A549 (cell line): Measurements from ENCODE around the gene C1QL1. TPM values are rescaled to one million over a fixed set of nuclear protein-coding genes. Genes with fewer than 3 reads are reported as not detected.
A peak's percentile ranks its signal among the peaks of the same experiment; 100 is the strongest.

ENCODE experiments used
- ATAC-seq, 2 experiments: fragments of 200-7000 bp in 1 of 2; fragments of >200 bp in 1 of 2; cut with Nextera tagmentation in 1 of 2; cut with Tn5 transposase in 1 of 2; 3 replicates each; pipeline versions ENCODE4 v1.8.0 to v1.9.1; 2018 to 2020; ENCODE audit warnings: mild to moderate bottlenecking in 1 of 2, moderate library complexity in 1 of 2
- CTCF ChIA-PET: fragments of 300-600 bp; sonication (Branson Sonifier 250); formaldehyde crosslinking; extraction: SDS; loops from one replicate; lab custom pipeline; 2021; ENCODE audit warnings: antibody characterized with exemption, inconsistent platforms; lab: Yijun Ruan, JAX
- POLR2A ChIA-PET: fragments of 350-600 bp; formaldehyde crosslinking; extraction: SDS; loops from one replicate; lab custom pipeline; 2021; ENCODE audit warnings: antibody characterized with exemption, inconsistent platforms; lab: Yijun Ruan, JAX
- DNase-seq, 2 experiments: peaks; one replicate each; pipeline versions ENCODE4 v3.0.0 to v3.0.0-alpha.2; 2011 to 2016; ENCODE audit warnings: low read depth in 1 of 2, low spot score in 1 of 2
- FAIRE-seq: peaks from 2 replicates; lab custom pipeline; 2011; peaks lifted over from hg19 to GRCh38; lab: Jason Lieb, UNC
- H3K27ac ChIP-seq, 2 experiments: fragments of >200 bp; sonication (Bioruptor Twin); formaldehyde crosslinking; 3 replicates each; pipeline ENCODE4 v1.5.1; 2016 to 2017
- H3K4me1 ChIP-seq: fragments of >200 bp; sonication (Bioruptor Twin); formaldehyde crosslinking; 3 replicates; pipeline ENCODE4 v1.6.1; 2016
- H3K4me2 ChIP-seq: fragments of >200 bp; sonication (Bioruptor Twin); formaldehyde crosslinking; 3 replicates; pipeline ENCODE4 v1.6.1; 2016
- H3K4me3 ChIP-seq: fragments of >200 bp; sonication (Bioruptor Twin); formaldehyde crosslinking; 3 replicates; pipeline ENCODE4 v1.5.1; 2016
- H3K9me3 ChIP-seq: fragments of >200 bp; sonication (Bioruptor Twin); formaldehyde crosslinking; 3 replicates; pipeline ENCODE4 v1.6.1; 2016
- EP300 ChIP-seq, 2 experiments: fragments of >200 bp; sonication (Bioruptor Twin); formaldehyde crosslinking; IDR thresholded peaks; 2 replicates in 1 of 2; 3 replicates in 1 of 2; pipeline ENCODE4 v1.6.1; 2016 to 2017
- ESRRA ChIP-seq: fragments of 150-350 bp; IDR thresholded peaks from 2 replicates; pipeline ENCODE4 v1.6.1; 2014; ENCODE audit warnings: mild to moderate bottlenecking, low read length, borderline replicate concordance
- FOXS1 ChIP-seq: fragments of 250-450 bp; sonication (Bioruptor Pico); IDR thresholded peaks from 2 replicates; pipeline ENCODE4 v1.5.0; 2020; ENCODE audit warnings: mild to moderate bottlenecking, moderate library complexity
- HOXA7 ChIP-seq: fragments of 250-450 bp; sonication (Bioruptor Pico); IDR thresholded peaks from 2 replicates; pipeline ENCODE4 v1.5.0; 2020; ENCODE audit warnings: mild to moderate bottlenecking, moderate library complexity
- HOXB13 ChIP-seq: fragments of 250-450 bp; sonication (Bioruptor Pico); IDR thresholded peaks from 2 replicates; pipeline ENCODE4 v1.5.0; 2020; ENCODE audit warnings: low read depth, mild to moderate bottlenecking, moderate library complexity
- HOXB5 ChIP-seq: fragments of 250-450 bp; sonication (Bioruptor Pico); IDR thresholded peaks from 2 replicates; pipeline ENCODE4 v1.5.0; 2020; ENCODE audit warnings: mild to moderate bottlenecking, moderate library complexity
- KDM1A ChIP-seq: fragments of 200-600 bp; sonication (generic); IDR thresholded peaks from 2 replicates; pipeline ENCODE4 v1.6.1; 2016; ENCODE audit warnings: low read depth, mild to moderate bottlenecking
- KDM5A ChIP-seq: fragments of 200-600 bp; sonication (generic); IDR thresholded peaks from 2 replicates; pipeline ENCODE4 v1.6.1; 2016; ENCODE audit warnings: antibody characterized with exemption, mild to moderate bottlenecking
- NFE2L2 ChIP-seq: fragments of 150-350 bp; conservative IDR thresholded peaks from 2 replicates; pipeline ENCODE4 v1.6.1; 2014; ENCODE audit warnings: low read length
- PHF8 ChIP-seq: fragments of 200-600 bp; sonication (generic); IDR thresholded peaks from 2 replicates; pipeline ENCODE4 v1.6.1; 2016; ENCODE audit warnings: low read depth, mild to moderate bottlenecking, antibody characterized with exemption, moderate library complexity, borderline replicate concordance
- POLR2AphosphoS2 ChIP-seq: conservative IDR thresholded peaks from 2 replicates; pipeline ENCODE4 v1.6.1; 2012; ENCODE audit warnings: low read length, improper control_type of control experiment, inconsistent platforms
- RARB ChIP-seq: fragments of 250-450 bp; sonication (Bioruptor Pico); IDR thresholded peaks from 2 replicates; pipeline ENCODE4 v1.8.0; 2021; ENCODE audit warnings: mild to moderate bottlenecking, moderate library complexity
- RCOR1 ChIP-seq: fragments of 150-350 bp; IDR thresholded peaks from 2 replicates; pipeline ENCODE4 v1.6.1; 2014; ENCODE audit warnings: antibody characterized with exemption, low read length, low read depth
- RFX5 ChIP-seq: fragments of 450-650 bp; IDR thresholded peaks from 2 replicates; pipeline ENCODE4 v1.7.1; 2014; ENCODE audit warnings: antibody characterized with exemption, mild to moderate bottlenecking, moderate library complexity
- WGBS: methylation state at CpG from one replicate; pipeline ENCODE4 v1.1.6; 2017; ENCODE audit errors: missing lambda C conversion rate; 5-methylcytosine and 5-hydroxymethylcytosine counted together
- polyA plus RNA-seq, 4 experiments: library from polyadenylated mRNA; depleted of rRNA in 3 of 4; stranded (reverse); fragments of >200 nt; fragmentation: RNase III in 1 of 4; extraction: RNeasy Plus Mini Kit Qiagen cat#74134 plus additional on column Dnase treatment in 1 of 4; gene quantifications; 2 replicates in 3 of 4; 3 replicates in 1 of 4; pipeline ENCODE4 v1.2.3, GENCODE V29; 2011 to 2017
- TF ChIP-seq, protein P1 (sequence below): fragments of >200 bp; sonication (Bioruptor Twin); formaldehyde crosslinking; IDR thresholded peaks from 3 replicates; pipeline ENCODE4 v1.6.1; 2016
- TF ChIP-seq, protein P2 (sequence below): IDR thresholded peaks from 2 replicates; pipeline ENCODE4 v1.6.1; 2012; ENCODE audit warnings: low read depth, borderline replicate concordance

C1QL1 gene
- polyA plus RNA-seq, 2 of the 4 experiments (the other 2 are of a cell fraction) = 2.6 to 8.5 TPM

DNA sequence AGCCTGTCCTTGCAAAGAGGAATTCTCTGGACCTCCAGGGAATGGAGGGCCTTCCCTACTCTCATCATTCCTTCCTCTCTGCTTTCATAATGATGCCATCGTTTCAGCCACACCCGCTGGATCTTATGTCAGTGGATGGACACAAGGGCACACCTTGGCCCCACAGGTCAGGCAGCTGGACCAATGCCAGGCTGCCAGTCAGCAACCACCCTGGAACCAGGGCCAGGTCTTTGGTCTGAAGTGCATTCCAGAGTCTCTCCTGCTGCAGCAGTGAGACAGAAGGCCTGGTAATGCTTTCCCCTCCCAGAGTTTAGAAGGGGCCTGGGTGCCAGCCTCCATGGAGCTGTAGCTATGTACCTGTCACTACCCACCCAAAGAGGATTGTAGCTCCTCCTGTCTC, 7.4 kb downstream of the C1QL1 start:
- ATAC-seq (peak; percentile 3 to 8; a peak in 1 of 6 replicates), FAIRE-seq (no peak), DNase-seq (peak in 1 of 2 experiments; percentile 32)
- WGBS = 39% methylated on average over 2 of the region's 2 CpGs
- TF ChIP-seq, protein P1, sequence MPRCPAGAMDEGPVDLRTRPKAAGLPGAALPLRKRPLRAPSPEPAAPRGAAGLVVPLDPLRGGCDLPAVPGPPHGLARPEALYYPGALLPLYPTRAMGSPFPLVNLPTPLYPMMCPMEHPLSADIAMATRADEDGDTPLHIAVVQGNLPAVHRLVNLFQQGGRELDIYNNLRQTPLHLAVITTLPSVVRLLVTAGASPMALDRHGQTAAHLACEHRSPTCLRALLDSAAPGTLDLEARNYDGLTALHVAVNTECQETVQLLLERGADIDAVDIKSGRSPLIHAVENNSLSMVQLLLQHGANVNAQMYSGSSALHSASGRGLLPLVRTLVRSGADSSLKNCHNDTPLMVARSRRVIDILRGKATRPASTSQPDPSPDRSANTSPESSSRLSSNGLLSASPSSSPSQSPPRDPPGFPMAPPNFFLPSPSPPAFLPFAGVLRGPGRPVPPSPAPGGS = no peak
- TF ChIP-seq KDM5A (no peak), ESRRA (no peak), NFE2L2 (no peak), RFX5 (no peak), KDM1A (no peak), PHF8 (no peak), EP300 (IDR thresholded peaks at IDR 0.05) (no peak), FOXS1 (CRISPR knock-in tag) (no peak), RARB (no peak)
- ChIA-PET POLR2A (no interaction called here), CTCF (interaction anchor here (1.1 to 38.8 kb wide), 6 partner anchors 10 to 60 kb away, joined by 3 to 752 read pairs (median 6); partner anchors contain the start of genes GFAP and KIF18B)
- Histone ChIP-seq H3K9me3 (no peaks in the 10 kb centered on the region), H3K4me2 (peak overlapping the region; percentile 17; the same call in 1 of the 3 replicates), H3K27ac (peak overlapping the region in 1 of 2 experiments; percentile 37; a peak in 3 of 6 replicates), H3K4me3 (no peak overlapping the region), H3K4me1 (peaks cover 18% of the 10 kb centered on the region)

DNA sequence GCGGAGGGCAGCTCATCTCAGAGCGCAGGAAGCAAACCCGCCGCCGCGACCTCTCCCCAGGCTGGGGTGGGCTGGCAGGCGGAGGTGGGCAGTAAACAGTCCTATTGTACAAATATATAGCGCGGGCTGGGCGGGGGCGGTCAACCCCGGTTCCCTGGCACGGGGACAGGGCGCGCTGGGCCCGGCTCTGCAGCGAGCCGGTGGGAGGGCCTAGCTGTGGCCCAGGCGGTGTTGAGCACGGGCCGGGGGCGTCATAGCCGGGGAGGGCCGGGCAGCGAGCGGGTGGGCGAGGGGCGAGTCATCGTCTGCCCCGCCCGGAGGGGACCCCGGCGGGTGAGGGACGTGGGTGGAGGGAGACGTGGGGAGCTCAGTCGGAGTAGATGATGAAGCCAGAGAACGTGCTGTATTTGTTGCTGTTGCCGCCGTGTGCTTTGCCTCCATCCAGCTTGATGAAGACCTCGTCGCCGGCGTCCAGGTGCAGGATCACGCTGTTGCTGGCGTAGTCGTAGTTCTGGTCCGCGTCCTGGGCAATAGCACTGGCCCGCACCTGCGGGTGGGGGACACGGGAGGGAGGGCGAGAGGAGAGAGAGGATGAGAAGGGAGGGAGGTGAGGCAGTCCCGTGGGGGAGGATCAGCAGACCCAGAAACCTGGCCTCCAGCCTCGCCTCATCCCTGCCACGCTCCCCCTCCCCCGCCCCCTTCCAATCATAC, 8.1 kb downstream of the C1QL1 start:
- ATAC-seq (no peak), DNase-seq (no peak), FAIRE-seq (no peak)
- Histone ChIP-seq H3K4me2 (0 out of 3 replicates have a peak overlapping the region, but pooled peaks have one; percentile 17), H3K4me3 (no peak overlapping the region), H3K4me1 (peaks cover 18% of the 10 kb centered on the region), H3K9me3 (no peaks in the 10 kb centered on the region), H3K27ac (peak overlapping the region in 1 of 2 experiments; percentile 37; a peak in 3 of 6 replicates)
- no peak for TF ChIP-seq POLR2AphosphoS2
- TF ChIP-seq HOXA7 (CRISPR knock-in tag) = no peak
- no peak for TF ChIP-seq RCOR1
- WGBS = 94% methylated on average over 53 of the region's 56 CpGs
- POLR2A ChIA-PET = interaction anchor here (0.5 kb wide), 1 partner anchor 8 kb away, joined by 3 read pairs; the partner anchor contains the start of gene C1QL1
- CTCF ChIA-PET = interaction anchor here (0.9 to 38.8 kb wide), 5 partner anchors 9 to 61 kb away, joined by 3 to 752 read pairs (median 4); partner anchors contain the start of gene GFAP

DNA sequence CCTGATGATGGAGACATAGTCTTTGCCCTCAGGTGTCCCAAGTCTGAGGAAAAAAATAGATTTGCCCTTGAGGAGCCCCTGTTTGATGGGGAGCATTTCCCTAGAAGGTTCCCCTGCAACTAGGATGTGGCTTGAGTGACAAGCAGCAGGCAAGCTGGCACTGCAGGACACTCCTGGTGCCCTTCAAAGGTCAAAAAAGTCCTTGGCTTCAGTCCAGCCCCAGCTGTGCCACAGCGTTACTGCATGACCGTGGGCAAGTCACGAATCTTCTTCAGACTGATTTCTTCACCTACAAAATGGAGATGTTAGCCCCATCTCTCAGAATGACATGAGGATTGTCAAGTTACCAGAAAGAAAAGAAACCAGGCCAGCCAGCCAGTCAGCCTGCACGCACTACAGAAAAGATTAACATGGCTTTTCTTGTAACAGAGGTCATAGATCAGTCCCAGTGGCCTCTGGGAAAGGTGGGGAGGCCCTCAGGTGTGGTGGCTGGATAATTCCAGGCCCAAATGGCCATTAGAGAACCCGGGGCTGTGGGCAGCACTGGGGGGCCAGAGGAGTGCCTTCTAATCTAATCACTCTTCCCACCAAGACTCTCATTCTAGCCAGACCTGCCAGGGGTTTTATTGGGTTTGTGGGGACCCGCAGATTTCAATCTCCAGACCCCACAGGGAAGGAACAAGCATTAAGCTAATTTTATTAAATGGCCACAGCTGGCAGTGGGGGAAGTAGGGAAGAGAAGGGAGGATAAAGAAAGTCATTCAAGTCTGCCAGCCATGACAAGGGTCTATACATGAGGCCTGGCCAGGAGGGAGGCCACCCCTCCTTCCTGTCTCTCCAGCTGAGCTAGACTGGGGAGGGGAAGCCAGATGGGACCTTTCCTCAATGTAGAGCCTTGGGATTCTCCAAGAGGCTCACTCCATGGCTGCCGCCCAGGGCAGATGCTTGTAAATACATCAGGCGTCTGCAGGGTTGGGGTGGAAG, 10.8 kb downstream of the C1QL1 start:
- CTCF ChIA-PET = interaction anchor here (0.6 to 38.8 kb wide), 8 partner anchors 8 to 178 kb away, joined by 3 to 752 read pairs (median 4); partner anchors contain the start of genes ACBD4 and GFAP

More for the DNA sequence above, 10.8 kb downstream of the C1QL1 start:
- Histone ChIP-seq H3K27ac (0 out of 6 replicates have a peak overlapping the region, but pooled peaks of 1 of the 2 experiments have one; percentile 1), H3K4me3 (no peak overlapping the region), H3K4me2 (no peak overlapping the region), H3K4me1 (peaks cover 17% of the 10 kb centered on the region), H3K9me3 (no peaks in the 10 kb centered on the region)
- ATAC-seq (no peak), DNase-seq (no peak), FAIRE-seq (no peak)
- 76% methylated on average over 8 of the region's 8 CpGs for WGBS
- POLR2A ChIA-PET = no interaction called here
- TF ChIP-seq HOXB13 (CRISPR knock-in tag) (no peak), HOXA7 (CRISPR knock-in tag) (no peak), HOXB5 (CRISPR knock-in tag) (no peak)
- TF ChIP-seq, protein P2, sequence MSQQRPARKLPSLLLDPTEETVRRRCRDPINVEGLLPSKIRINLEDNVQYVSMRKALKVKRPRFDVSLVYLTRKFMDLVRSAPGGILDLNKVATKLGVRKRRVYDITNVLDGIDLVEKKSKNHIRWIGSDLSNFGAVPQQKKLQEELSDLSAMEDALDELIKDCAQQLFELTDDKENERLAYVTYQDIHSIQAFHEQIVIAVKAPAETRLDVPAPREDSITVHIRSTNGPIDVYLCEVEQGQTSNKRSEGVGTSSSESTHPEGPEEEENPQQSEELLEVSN = no peak
